Adipocyte (in vitro differentiated cells): ENCODE data around the gene LOXHD1.

Experiments used
- DNase-seq: peaks from one replicate; pipeline ENCODE4 v3.0.0-alpha.2; 2015; ENCODE audit warnings: low read depth
- H3K27me3 ChIP-seq: replicated peaks from 2 replicates; pipeline ENCODE4 v1.7.0; 2013; ENCODE audit warnings: mild to moderate bottlenecking, low read length, moderate library complexity; ENCODE audit not compliant: control insufficient read depth, insufficient read depth
- H3K36me3 ChIP-seq: 2 replicates; pipeline ENCODE4 v1.7.0; 2013; ENCODE audit warnings: low read length, mild to moderate bottlenecking, moderate library complexity; ENCODE audit not compliant: control insufficient read depth, insufficient read depth, severe bottlenecking
- H3K4me1 ChIP-seq: 2 replicates; pipeline ENCODE4 v1.7.0; 2013; ENCODE audit warnings: mild to moderate bottlenecking, low read length, moderate library complexity; ENCODE audit not compliant: control insufficient read depth, insufficient read depth
- H3K4me3 ChIP-seq: 2 replicates; pipeline ENCODE4 v1.7.0; 2013; ENCODE audit warnings: mild to moderate bottlenecking, low read length, moderate library complexity
- H3K9ac ChIP-seq: 2 replicates; pipeline ENCODE4 v1.7.0; 2013; ENCODE audit warnings: mild to moderate bottlenecking, low read length, moderate library complexity
- H3K9me3 ChIP-seq: 2 replicates; pipeline ENCODE4 v1.7.0; 2013; ENCODE audit warnings: mild to moderate bottlenecking, low read length, moderate library complexity; ENCODE audit not compliant: control insufficient read depth

The LOXHD1 gene

GRCh38 chr18:46531482-46531881 is 125.5 kb downstream of the LOXHD1 start:
- Histone ChIP-seq H3K4me1 (no peaks in the 10 kb centered on the region), H3K4me3 (no peak overlapping the region), H3K27me3 (peaks cover 8% of the 10 kb centered on the region), H3K9ac (no peak overlapping the region), H3K9me3 (no peaks in the 10 kb centered on the region), H3K36me3 (no peaks in the 10 kb centered on the region)
- DNase-seq = no peak

GRCh38 chr18:46528037-46528436 is 129.0 kb downstream of the LOXHD1 start:
- Histone ChIP-seq H3K9ac (no peak overlapping the region), H3K4me3 (no peak overlapping the region), H3K4me1 (no peaks in the 10 kb centered on the region), H3K9me3 (peaks cover 4% of the 10 kb centered on the region), H3K36me3 (no peaks in the 10 kb centered on the region), H3K27me3 (peaks cover 11% of the 10 kb centered on the region)
- no peak for DNase-seq

GRCh38 chr18:46519870-46520269 is 137.2 kb downstream of the LOXHD1 start:
- DNase-seq = no peak
- no peak overlapping the region for H3K9ac ChIP-seq

GRCh38 chr18:46518438-46518837 is 138.6 kb downstream of the LOXHD1 start:
- Histone ChIP-seq H3K27me3 (peaks cover 8% of the 10 kb centered on the region), H3K4me3 (no peak overlapping the region), H3K4me1 (no peaks in the 10 kb centered on the region), H3K9ac (no peak overlapping the region), H3K9me3 (peaks cover 4% of the 10 kb centered on the region), H3K36me3 (no peaks in the 10 kb centered on the region)
- DNase-seq = no peak

More at GRCh38 chr18:46519870-46520269, 137.2 kb downstream of the LOXHD1 start:
- H3K9me3 ChIP-seq = peaks cover 4% of the 10 kb centered on the region
- H3K36me3 ChIP-seq = no peaks in the 10 kb centered on the region
- peaks cover 8% of the 10 kb centered on the region for H3K27me3 ChIP-seq
- no peak overlapping the region for H3K4me3 ChIP-seq
- no peaks in the 10 kb centered on the region for H3K4me1 ChIP-seq

- H3K27me3 ChIP-seq = peaks cover 8% of the 10 kb centered on the region
- H3K9me3 ChIP-seq = peaks cover 4% of the 10 kb centered on the region
- H3K36me3 ChIP-seq = no peaks in the 10 kb centered on the region
- no peak for DNase-seq
- H3K4me3 ChIP-seq = no peak overlapping the region
- no peak overlapping the region for H3K9ac ChIP-seq
- H3K4me1 ChIP-seq = no peaks in the 10 kb centered on the region
These were observed 140.5 kb downstream of the LOXHD1 start for GRCh38 chr18:46516555-46516954.

GRCh38 chr18:46510386-46510785 is 146.6 kb downstream of the LOXHD1 start:
- Histone ChIP-seq H3K4me3 (no peak overlapping the region), H3K27me3 (peaks cover 6% of the 10 kb centered on the region), H3K36me3 (no peaks in the 10 kb centered on the region), H3K9ac (no peak overlapping the region), H3K9me3 (peaks cover 4% of the 10 kb centered on the region), H3K4me1 (no peaks in the 10 kb centered on the region)
- no peak for DNase-seq

GRCh38 chr18:46509530-46509929 is 147.5 kb downstream of the LOXHD1 start:
- no peaks in the 10 kb centered on the region for H3K4me1 ChIP-seq
- H3K9ac ChIP-seq = no peak overlapping the region
- H3K36me3 ChIP-seq = no peaks in the 10 kb centered on the region
- peaks cover 6% of the 10 kb centered on the region for H3K27me3 ChIP-seq
- no peak for DNase-seq
- peaks cover 4% of the 10 kb centered on the region for H3K9me3 ChIP-seq
- no peak overlapping the region for H3K4me3 ChIP-seq

- no peaks in the 10 kb centered on the region for H3K4me1 ChIP-seq
- H3K36me3 ChIP-seq = no peaks in the 10 kb centered on the region
- H3K27me3 ChIP-seq = peaks cover 6% of the 10 kb centered on the region
- H3K9me3 ChIP-seq = no peaks in the 10 kb centered on the region
- DNase-seq = no peak
- H3K4me3 ChIP-seq = no peak overlapping the region
- no peak overlapping the region for H3K9ac ChIP-seq
These were observed 149.9 kb downstream of the LOXHD1 start for GRCh38 chr18:46506974-46507586.

- Histone ChIP-seq H3K4me3 (no peak overlapping the region), H3K27me3 (no peaks in the 10 kb centered on the region), H3K9me3 (peaks cover 10% of the 10 kb centered on the region), H3K4me1 (no peaks in the 10 kb centered on the region), H3K36me3 (no peaks in the 10 kb centered on the region), H3K9ac (no peak overlapping the region)
- DNase-seq = peak; percentile 7
These were observed 154.6 kb downstream of the LOXHD1 start for GRCh38 chr18:46502444-46502843.

- Histone ChIP-seq H3K9ac (no peak overlapping the region), H3K4me3 (no peak overlapping the region), H3K4me1 (no peaks in the 10 kb centered on the region), H3K27me3 (no peaks in the 10 kb centered on the region), H3K9me3 (peaks cover 10% of the 10 kb centered on the region), H3K36me3 (no peaks in the 10 kb centered on the region)
- DNase-seq = peak; percentile 31
These were observed 159.9 kb downstream of the LOXHD1 start for GRCh38 chr18:46497129-46497528.

GRCh38 chr18:46488471-46489213 is 168.4 kb downstream of the LOXHD1 start:
- Histone ChIP-seq H3K4me1 (no peaks in the 10 kb centered on the region), H3K36me3 (no peaks in the 10 kb centered on the region), H3K9ac (no peak overlapping the region), H3K27me3 (peaks cover 24% of the 10 kb centered on the region), H3K9me3 (no peaks in the 10 kb centered on the region), H3K4me3 (no peak overlapping the region)
- DNase-seq = no peak
